Hindlimb muscle (tissue), 1 donor: ENCODE measurements around the gene HLA-F. TPM values are rescaled to one million over a fixed set of nuclear protein-coding genes. Genes with fewer than 3 reads are reported as not detected.
A peak's percentile ranks its signal among the peaks of the same experiment; 100 is the strongest.

Source experiments
- DNase-seq: peaks from one replicate; pipeline ENCODE4 v3.0.0-alpha.2; 2013
- polyA plus RNA-seq: library from polyadenylated mRNA; unstranded; fragments of 120-200 nt; gene quantifications from one replicate; pipeline ENCODE4 v1.2.1, GENCODE V29; 2013; ENCODE audit not compliant: insufficient read length

HLA-F gene
- 10.0 TPM for polyA plus RNA-seq

DNA sequence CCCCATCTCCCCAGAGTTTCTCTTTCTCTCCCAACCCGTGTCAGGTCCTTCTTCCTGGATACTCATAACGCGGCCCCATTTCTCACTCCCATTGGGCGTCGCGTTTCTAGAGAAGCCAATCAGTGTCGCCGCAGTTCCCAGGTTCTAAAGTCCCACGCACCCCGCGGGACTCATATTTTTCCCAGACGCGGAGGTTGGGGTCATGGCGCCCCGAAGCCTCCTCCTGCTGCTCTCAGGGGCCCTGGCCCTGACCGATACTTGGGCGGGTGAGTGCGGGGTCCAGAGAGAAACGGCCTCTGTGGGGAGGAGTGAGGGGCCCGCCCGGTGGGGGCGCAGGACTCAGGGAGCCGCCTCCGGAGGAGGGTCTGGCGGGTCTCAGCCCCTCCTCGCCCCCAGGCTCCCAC, at the start of gene HLA-F:
TSS of gene HLA-F (plus strand) at position 173 of the 404 bp plus-strand sequence. CDS start at position 203, 30 bp downstream.
- peak; percentile 75 for DNase-seq

- DNase-seq: no peak
These were observed 49.2 kb upstream of the HLA-F start for GRCh38 chr6:29674008-29674407.

DNA sequence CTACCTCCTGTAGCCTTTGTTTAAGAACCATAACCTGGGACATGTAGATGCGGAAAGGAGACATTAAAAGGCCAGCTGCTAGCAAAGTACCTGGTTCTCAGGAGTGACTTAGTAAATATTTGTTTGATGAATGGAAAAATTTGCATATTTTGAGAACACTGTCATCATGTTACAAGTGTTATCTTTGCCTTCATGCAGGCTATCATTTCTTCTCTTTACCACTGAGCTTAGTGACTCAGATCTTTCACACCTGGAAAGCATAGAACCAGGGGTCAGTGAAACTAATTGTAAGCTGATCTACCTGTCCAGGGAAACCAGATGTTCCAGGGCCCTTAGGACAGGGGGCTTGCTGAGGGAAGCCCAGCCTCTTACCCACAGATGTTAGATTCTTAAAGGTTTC, 47.7 kb upstream of the HLA-F start:
- DNase-seq: no peak

DNA sequence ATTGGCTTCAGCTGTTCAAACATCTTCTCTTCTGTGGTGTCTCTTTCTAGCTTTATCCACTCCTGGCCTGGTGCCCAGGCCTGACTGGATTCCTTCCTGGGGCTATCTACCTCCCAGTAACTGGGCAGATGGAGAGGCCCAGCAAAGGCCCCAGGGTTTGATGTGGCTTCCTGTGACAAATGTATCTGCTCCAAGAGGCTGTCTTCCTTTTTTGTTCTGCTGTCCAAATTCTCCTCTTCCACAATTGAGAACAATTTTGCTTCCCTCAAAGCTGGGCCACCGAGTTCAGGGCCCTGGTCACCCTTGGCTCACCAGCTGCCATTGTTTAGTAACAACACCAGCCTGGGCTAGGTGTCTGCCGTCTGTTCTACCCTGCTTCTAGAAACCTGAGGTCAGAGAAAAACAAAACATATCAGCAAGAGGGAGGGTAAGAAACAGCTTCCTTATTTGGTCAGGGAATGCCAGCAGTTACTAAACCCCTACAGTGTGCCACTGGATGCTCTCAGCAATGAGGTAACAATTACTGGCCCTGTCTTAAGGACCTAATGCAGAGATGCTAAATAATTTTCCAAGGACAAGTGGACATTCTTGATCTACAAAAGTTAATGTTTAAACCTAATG, 46.1 kb upstream of the HLA-F start:
- DNase-seq: no peak

DNA sequence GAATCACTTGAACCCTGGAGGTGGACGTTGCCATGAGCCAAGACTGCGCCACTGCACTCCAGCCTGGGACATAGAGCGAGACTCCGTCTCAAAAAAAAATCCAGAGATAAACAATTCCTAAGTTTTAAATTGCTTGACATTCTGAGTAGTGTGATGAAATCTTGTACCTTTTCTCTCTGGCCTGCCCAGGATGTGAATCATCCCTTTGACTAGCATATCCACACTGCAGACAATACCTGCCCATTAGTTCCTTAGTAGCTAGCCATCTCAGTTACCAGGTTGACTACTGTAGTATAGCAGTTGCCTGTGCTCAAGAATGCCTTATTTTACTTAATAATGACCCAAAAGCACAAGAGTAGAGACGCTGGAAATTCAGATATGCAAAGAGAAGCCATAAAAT, 45.1 kb upstream of the HLA-F start:
- no peak for DNase-seq

DNA sequence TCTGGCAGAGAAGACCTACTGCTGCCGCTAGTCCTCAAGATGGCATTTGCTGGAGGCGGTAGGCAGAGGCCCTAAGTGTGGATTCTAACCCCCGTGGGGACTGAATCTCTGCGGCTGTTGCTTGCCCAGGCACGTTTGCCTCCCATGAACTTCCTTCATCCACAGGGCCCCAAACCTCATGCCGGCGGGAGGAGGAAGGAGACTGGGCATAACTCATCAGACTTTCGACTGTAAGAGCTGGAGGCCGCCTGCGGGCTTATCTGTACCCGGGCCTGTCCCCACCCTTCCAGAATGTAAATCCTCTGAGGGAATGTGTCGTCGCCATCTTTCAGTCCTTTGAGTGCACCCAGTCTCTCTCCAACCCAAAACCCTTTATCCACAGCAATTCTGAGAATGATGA, 43.3 kb upstream of the HLA-F start:
- no peak for DNase-seq

- DNase-seq: no peak
These were observed 42.8 kb upstream of the HLA-F start for GRCh38 chr6:29680416-29680815.

DNA sequence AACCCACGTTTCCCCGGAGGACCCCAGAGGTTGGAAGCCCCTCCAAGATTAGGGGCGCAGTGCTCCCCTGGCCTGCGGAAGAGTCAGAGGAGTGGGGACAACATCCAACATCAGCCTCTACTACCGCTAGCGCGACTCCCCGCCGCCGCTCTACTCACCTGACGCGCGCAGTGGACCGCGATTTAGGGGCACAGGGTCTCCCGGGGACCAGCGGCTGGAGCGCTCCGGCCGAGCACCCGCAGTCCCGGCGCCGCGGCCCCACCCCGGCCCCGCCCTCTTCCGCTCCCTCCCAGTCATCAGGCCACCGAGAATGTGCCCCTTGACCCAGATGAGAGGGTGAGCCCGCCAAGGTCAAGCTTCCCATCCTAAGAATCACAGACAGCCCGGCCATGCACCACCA, 42.3 kb upstream of the HLA-F start, which contains the start of gene ZFP57:
TSS of gene ZFP57 (minus strand) at position 249 of the 400 bp plus-strand sequence. CDS start 4,149 bp downstream, outside the sequence.
- DNase-seq: no peak

GRCh38 chr6:29681811-29682210, 41.4 kb upstream of the HLA-F start:
- no peak for DNase-seq

DNA sequence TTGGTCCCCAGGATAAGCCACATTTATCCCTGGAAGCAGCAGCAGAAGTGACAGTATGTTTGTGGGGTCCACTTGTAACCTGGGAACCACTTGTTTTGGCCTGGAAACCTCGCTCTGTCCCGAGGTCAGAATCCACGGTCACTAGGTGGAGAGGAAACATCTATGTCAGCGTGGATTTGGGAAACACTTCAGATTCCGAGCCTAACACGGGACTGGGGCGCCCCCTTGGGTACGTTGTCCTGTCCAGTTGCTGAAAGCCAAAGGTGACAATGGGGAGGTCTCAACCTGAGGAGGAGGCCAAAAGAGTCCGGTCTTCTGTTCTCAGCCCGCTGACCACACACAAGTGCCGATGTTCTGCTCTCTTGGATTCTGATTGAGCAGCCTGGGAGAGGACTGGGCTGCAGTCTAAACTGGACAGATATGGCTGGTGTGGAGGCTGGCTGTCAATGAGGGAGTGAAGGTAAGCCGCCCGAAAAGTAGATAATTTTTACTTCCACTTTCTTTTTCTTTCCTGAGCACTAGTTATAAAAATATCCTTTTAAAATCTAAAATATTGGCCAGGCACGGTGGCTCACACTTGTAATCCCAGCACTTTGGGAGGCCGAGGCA, 37.4 kb upstream of the HLA-F start:
- no peak for DNase-seq

DNA sequence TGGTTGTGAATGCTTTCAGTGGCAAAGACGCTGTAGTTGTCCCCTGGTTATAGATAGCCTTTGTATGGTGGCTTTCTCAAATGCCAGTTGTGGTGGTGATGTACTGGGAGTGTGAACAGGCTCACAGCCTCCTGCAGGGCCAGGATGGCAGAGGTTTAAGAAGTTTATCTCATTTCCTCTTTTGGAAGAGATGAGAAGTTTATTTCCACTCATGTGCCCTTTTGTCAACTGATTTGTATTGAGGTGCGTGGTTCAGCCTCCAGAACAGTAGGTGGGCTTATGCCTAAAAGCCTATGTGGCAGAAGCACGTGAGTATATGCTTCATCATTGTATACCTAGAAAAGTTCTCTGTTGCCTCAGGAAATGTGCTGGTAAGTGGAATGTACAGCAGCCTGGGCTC, 28.6 kb upstream of the HLA-F start:
- no peak for DNase-seq

DNA sequence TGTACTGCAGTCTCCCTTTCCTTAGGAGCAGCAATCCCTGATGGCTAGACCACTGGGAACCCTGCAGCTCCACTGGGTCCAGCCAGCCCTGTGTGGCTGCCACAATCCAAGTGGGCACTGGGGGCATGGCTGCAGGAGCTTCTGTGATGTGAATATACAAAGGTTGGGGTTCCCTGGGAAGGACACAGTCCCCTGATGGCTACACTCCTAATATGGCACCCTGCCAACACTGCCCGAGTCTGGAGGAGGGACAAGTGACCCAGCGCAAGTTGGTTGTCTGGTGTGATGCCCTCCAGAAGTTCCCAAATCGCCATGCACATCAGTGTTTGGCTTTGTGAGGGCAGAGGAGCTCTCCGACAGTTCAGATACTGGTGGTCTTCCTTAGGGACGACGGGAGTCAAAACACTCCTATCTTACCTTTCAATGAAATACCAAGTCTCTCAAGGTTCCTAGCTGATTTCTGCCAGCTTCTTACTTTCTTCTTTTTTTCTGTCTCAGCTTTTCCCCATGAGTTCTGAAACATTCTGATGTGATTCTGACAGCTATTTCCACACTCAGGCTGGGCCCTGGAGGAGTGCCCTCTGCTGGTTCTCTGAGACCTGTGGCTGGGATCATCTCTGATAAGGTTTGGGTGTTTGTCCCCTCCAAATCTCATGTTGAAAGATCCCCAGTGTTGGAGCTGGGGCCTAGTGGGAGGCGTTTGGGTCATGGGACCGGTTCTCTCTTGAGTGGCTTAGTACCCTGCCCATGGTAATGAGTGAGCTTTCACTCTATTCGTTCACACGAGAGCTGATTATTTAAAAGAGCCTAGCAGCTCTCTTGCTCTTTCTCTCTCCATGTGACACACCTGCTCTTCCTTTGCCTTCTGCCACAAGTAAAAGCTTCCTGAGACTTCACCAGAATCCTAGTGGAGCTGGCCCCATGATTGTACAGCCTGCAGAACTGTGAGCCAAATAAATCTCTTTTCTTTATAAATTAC, 26.8 kb upstream of the HLA-F start:
- no peak for DNase-seq

- peak; percentile 52 for DNase-seq
These were observed 20.6 kb upstream of the HLA-F start for GRCh38 chr6:29702519-29703103.

- peak; percentile 40 for DNase-seq
These were observed 17.6 kb upstream of the HLA-F start for GRCh38 chr6:29705389-29706231.

GRCh38 chr6:29708432-29709179, 14.6 kb upstream of the HLA-F start:
- DNase-seq: no peak

- DNase-seq: no peak
These were observed 14.0 kb upstream of the HLA-F start for GRCh38 chr6:29709188-29709587.

- no peak for DNase-seq
These were observed 12.8 kb upstream of the HLA-F start for GRCh38 chr6:29710281-29710941.

DNA sequence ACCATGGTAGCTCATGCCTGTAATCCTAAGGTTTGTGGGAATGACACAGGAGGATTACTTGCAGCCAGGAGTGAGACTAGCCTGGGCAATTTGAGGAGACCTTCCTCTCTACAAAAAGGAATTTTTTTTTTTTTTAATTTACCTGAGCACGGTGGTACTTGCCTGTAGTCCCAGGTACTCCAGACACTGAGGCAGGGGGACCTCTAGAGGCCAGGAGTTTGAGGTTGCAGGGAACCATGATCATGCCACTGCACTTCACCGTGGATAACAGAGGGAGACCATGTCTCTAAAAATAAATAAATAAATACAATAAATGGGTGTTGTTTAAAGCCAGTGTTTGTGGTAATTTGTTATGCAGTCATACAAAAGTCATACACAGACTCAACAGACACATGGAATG, 2.4 kb upstream of the HLA-F start:
- DNase-seq: no peak

DNA sequence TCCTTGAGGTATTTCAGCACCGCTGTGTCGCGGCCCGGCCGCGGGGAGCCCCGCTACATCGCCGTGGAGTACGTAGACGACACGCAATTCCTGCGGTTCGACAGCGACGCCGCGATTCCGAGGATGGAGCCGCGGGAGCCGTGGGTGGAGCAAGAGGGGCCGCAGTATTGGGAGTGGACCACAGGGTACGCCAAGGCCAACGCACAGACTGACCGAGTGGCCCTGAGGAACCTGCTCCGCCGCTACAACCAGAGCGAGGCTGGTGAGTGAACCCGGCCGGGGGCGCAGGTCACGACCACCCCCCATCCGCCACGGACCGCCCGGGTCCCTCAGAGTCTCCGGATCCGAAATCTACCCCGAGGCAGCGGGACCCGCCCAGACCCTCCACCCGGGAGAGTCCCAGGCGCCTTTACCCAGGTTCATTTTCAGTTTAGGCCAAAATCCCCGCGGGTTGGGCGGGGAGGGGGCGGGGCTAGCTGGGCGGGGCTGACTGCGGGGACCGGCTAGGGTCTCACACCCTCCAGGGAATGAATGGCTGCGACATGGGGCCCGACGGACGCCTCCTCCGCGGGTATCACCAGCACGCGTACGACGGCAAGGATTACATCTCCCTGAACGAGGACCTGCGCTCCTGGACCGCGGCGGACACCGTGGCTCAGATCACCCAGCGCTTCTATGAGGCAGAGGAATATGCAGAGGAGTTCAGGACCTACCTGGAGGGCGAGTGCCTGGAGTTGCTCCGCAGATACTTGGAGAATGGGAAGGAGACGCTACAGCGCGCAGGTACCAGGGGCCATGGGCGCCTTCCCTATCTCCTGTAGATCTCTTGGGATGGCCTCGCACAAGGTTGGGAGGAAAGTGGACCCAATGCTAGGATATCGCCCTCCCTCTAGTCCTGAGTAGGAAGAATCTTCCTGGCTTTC, 693 bp downstream of the HLA-F start:
- DNase-seq: no peak
